Stimulated activated CD8-positive, alpha-beta memory T cell treated with anti-CD3 and anti-CD28 coated beads, Interleukin-4, amount 100 ng/mL, for 4 hours (primary cell): ENCODE measurements around the gene EIF4A3.

Experiments used
- DNase-seq, 2 donors: peaks; one replicate each; pipeline ENCODE4 v3.0.0-alpha.2; 2020; ENCODE audit warnings: low read depth in 2 of 2, low spot score in 1 of 2

EIF4A3 gene

GRCh38 chr17:80137131-80137530, 9.8 kb downstream of the EIF4A3 start:
- no peak for DNase-seq

- no peak for DNase-seq
Measured at GRCh38 chr17:80133626-80133970, 13.3 kb downstream of the EIF4A3 start.

GRCh38 chr17:80132906-80133625, 13.9 kb downstream of the EIF4A3 start:
- DNase-seq, result no peak

- no peak for DNase-seq
Measured at GRCh38 chr17:80130992-80131391, 15.9 kb downstream of the EIF4A3 start.

- DNase-seq, result no peak
Measured at GRCh38 chr17:80129006-80129565, 17.8 kb downstream of the EIF4A3 start.

GRCh38 chr17:80126449-80126715, 20.5 kb downstream of the EIF4A3 start:
- DNase-seq, result no peak

- no peak for DNase-seq
Measured at GRCh38 chr17:80125656-80126448, 21.1 kb downstream of the EIF4A3 start.

- no peak for DNase-seq
Measured at GRCh38 chr17:80124351-80124981, 22.5 kb downstream of the EIF4A3 start.

- no peak for DNase-seq
Measured at GRCh38 chr17:80123791-80124190, 23.1 kb downstream of the EIF4A3 start.

- DNase-seq, result no peak
Measured at GRCh38 chr17:80122926-80123505, 23.9 kb downstream of the EIF4A3 start.

GRCh38 chr17:80122026-80122575, 24.8 kb downstream of the EIF4A3 start:
- DNase-seq, result no peak

GRCh38 chr17:80119839-80120238, 27.1 kb downstream of the EIF4A3 start:
- DNase-seq, result no peak

GRCh38 chr17:80119271-80119791, 27.6 kb downstream of the EIF4A3 start:
- no peak for DNase-seq

- no peak for DNase-seq
Measured at GRCh38 chr17:80118601-80119270, 28.2 kb downstream of the EIF4A3 start.

GRCh38 chr17:80117491-80118401, 29.2 kb downstream of the EIF4A3 start:
- no peak for DNase-seq

GRCh38 chr17:80116921-80117380, 30.0 kb downstream of the EIF4A3 start:
- no peak for DNase-seq

GRCh38 chr17:80116276-80116920, 30.5 kb downstream of the EIF4A3 start:
- no peak for DNase-seq

- no peak for DNase-seq
Measured at GRCh38 chr17:80115159-80115558, 31.8 kb downstream of the EIF4A3 start.

- DNase-seq, result no peak
Measured at GRCh38 chr17:80114758-80115157, 32.2 kb downstream of the EIF4A3 start.
